GM18951 (cell line): ENCODE data around the gene FAM78B.

Experiments used
- POLR2A ChIP-seq: IDR thresholded peaks from 4 replicates; pipeline ENCODE4 v1.6.1; 2011; ENCODE audit warnings: mild to moderate bottlenecking; ENCODE audit not compliant: insufficient read length, insufficient read depth; ENCODE audit errors: extremely low read depth
- in situ Hi-C: fragments of 300-500 bp; cut with MboI; formaldehyde crosslinking; loops from one replicate; pipeline ENCODE4 v1.12.0; 2022; ENCODE audit warnings: low sequenced_read_pairs, mixed read lengths, inconsistent platforms; ENCODE audit not compliant: unreplicated experiment

Gene FAM78B

DNA sequence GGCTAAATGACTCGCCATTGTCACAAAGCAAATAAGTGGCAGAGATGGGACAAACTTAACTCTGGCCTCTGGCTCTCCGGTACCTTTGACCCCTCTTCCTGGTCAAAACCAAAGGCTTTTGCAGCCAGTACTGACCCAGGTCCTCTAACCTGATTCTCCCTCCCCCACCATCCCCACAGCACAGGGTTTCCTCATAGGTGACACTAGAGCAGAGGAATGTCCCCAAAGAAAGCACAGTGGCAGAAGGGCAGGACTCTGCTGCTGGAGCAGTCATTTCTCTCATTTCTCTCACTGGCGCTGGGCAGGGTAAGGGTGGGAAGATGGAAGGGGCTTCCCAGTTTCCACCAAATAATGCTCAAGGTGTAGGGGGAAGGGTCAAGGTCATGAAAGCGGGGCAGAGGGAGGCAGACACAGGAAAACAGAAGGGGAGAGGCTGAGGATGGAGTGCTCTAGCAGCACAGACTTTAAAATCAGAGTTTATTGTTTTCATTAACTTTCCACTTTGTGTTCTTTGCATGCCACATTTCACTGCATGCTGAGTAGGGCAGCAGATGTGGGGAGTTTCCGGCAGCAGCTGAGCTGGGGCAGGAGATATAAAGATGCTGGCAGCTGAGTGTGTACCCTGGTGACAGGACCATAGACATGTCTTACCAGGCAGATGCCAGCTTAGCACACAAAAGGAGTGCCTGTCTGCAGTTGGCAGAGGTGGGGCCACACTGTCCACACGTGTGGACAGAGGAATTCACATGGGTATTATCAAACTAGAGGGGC lies 80.5 kb downstream of the FAM78B start:
- in situ Hi-C loops: no loop called here
- TF ChIP-seq POLR2A: no peak

DNA sequence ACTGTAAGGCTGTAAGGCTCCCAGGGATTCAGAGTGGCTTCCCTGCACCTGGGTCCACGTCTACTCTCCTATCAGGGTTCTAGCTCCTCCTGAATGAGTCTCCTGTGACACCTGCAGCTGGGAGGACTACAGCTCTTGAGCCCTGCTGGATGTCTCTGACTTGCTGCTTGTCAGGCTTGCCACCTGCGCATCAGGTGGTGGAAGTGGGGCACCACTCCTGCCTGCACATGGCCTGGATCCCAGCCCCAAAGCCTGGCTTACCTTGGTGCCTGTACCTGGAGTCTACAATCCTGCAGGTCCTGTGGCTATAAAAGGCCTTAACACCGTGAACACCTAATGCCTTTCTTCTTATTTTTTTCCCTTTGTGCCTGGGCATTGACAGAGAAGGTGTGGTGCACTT lies 82.2 kb downstream of the FAM78B start:
- no peak for TF ChIP-seq POLR2A
- in situ Hi-C loops: no loop called here

DNA sequence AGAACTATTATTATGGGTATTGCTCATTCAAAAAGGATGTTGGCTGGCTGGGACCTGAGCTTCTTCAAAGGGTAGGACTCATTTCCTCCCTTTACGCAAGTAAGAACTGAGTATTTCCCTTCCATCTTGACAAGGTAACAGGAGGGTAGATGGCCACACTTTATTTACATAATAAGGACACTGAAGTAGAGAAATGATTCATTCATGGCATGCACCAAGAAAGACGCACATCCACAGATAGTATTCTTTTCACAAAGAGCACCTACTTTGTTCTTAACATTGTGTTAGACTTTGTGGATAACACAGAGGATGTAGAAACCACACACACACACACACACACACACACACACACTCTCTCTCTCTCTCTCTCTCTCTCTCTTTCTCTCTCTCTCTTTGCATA lies 82.9 kb downstream of the FAM78B start:
- no peak for TF ChIP-seq POLR2A
- in situ Hi-C loops: no loop called here

DNA sequence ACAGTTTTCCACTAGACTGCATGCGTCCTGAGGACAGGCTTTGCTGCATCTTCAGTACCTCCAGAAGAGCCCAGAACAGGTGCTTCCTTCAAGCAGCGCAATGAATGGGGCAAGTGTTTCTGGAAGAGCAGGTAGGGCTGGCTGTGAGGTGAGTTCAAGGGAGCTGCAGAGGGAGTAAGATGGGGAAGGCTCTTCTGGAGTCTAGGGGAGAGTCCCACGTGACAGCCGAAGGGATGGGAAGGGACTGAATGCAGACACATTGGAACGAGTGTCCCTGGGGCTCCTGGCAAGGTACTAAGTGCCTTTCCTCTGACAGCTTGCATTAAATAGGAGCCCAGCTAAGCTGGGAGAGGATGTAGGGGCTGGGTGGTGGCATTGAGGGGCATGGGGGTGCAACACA lies 84.2 kb downstream of the FAM78B start:
- in situ Hi-C loops: no loop called here
- no peak for TF ChIP-seq POLR2A

DNA sequence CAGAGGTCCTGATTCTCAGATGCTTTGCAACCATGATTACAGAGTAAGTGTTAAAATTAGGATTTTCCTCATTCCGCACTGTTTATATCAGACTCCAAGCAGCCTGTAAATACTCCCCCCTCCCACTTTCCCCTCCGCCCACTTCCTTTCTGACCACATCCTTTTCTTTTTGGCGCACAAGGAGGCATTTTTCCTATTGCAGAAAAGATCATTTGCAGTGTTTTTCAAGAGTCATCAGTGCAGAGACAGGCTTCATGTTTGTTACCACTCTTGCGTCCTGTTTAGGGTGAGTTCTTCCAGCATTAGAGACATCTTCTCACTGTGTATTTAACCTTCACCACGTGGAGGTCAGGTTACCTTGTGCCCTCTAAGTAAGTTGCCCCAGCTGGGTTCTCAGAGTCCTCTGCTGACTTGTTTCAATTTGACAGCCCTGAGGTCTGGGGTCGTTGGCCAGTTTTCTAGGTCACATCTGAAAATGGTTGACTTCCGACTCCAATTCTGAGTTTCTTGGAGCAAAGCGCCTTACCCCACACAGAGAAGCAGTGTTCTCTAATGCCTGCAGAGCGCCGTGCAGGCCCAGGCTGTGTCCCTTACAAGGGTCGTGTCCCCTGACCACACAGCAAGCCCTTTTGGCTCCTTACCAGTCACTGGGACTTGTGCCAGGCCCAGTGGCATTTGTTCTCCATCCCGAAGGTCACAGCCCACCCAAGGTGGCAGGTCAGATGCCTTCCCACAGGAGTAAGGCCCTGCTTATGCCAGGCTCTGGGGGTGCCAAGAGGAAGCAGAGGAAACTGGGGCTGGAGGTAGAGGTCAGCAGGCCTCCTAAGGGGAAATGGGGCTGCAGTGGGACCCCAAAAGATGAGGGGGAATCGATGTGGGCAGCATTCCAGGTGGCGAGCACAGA lies 85.6 kb downstream of the FAM78B start:
- no peak for TF ChIP-seq POLR2A
- in situ Hi-C loops: no loop called here

DNA sequence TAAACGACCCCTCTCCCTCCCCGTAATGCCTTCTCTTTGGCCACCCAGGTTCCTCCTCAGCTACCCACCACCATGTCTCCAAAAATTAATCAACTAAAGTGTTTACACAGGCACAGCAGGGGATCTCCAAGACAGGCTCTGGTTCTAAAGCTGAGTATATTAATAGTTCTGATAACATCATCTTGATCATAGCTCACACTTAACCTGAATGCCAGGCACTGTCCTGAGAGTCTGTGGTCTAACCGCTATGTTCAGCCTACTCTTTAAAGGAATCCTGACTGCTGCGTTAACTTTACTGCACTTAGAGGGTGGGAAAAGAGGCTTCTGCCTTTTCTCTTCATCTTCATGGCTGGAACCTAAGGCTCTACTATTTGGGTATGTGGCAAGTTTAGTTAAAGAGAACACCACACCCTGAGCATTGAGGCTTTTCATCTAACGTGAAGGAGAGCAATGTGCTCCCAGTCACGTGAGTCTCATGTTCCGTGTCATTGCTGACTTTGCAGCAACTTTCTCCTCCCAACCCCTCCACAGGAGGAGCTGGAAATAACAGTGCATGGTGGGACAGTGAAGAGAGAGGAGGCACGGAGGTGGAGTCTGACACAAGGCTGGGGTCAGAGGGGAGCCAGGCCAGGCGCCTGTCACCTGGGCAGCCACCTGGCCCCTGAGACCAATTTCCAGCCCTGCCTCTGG lies 86.4 kb downstream of the FAM78B start:
- in situ Hi-C loops: no loop called here

DNA sequence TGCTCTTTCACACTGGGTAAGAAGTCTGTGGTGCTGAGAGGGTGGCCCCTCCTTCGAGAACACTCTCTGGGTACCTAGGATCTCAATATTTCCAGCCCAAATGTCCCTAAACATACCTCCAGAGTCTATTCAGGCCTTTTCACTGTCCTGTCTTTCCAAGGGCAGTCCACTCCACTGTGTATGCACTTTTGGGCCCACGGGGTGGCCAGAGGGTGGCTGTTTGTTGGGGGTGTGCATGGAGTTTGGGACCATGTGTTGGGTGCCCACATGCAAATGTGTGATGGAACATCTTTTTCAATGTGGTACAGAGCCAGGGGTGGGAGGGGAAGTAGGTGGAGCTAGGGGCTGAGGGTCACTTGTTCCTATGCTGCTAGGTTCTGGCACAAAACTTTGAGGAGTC lies 87.5 kb downstream of the FAM78B start:
- no peak for TF ChIP-seq POLR2A
- in situ Hi-C loops: no loop called here

More for the DNA sequence above, 86.4 kb downstream of the FAM78B start:
- no peak for TF ChIP-seq POLR2A

DNA sequence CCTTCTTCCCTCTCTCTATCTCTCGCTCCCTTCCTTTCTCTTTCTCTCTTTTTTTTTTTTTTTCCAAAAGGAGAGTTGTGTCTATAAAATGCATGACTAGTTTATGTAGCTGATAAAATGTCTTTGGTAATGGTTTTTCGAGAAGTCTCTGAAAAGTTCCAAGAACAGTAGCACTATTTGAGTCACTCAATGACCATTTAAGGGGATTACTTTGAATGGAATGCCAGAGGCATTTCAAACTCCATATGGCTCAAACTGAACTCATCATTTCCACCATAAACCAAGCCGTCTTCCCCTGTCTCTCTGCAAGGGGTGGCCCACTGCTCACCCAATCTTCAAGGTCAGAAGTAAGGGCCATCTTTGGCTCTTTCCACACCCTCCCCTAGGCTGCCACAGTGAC lies 93.3 kb downstream of the FAM78B start:
- no peak for TF ChIP-seq POLR2A
- in situ Hi-C loops: no loop called here

DNA sequence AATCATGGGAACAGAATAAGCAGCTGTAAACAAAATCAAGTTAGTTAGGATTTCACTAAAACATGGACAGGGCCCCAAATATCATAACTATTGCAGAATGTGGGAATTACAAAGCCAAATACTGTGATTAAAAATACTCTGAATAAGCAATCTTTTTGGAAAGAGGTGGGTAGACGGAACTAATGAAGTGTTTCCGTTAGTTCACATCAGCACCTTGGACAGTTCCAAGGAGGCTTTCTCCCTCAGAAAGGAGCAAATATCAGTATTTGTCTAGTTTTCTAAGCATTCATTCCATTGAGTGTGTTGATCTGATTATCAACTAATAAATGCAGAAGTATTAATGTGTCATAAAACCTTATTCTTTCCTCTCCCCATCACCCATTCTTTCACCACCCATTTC lies 97.4 kb downstream of the FAM78B start:
- TF ChIP-seq POLR2A: no peak
- in situ Hi-C loops: no loop called here

DNA sequence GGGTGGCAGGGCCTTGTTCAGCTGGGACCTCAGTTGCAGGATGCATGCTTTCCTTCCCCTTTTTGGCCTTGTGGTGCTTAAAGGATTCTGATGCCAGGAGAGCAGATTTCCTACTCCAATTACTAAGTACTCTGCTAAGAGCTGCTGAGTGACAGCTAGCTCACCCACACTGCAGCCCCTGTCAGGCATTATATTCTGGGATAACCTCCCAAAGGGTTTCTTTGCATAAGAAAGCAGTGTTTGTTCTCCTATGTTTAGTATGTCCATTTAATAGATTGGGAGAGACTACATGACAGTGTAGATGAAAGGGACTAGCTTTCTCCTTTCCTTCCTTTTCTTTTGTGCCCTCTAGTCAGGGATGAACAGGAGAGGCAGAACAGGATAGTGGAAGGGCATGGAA lies 100.7 kb downstream of the FAM78B start:
- no peak for TF ChIP-seq POLR2A
- in situ Hi-C loops: no loop called here

DNA sequence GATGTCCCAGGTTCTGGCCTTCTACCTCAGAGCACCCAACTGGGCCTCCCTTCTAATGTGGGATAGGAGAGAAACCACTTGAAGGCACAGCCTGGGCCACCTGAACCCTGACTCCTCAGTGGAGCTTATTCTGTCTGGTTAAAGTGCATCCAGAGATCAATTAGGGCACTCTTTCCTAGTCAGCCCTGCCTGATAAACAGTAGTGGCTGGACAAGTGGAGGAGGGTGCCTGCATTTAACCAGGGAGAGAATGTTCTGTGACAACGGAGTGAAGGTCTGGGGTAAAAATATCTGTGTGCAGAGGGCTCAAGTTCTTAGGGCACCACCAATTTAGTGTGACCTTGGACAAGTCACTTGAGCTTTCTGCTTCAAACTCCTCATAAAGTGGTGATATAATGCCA lies 101.8 kb downstream of the FAM78B start:
- in situ Hi-C loops: no loop called here
- no peak for TF ChIP-seq POLR2A

DNA sequence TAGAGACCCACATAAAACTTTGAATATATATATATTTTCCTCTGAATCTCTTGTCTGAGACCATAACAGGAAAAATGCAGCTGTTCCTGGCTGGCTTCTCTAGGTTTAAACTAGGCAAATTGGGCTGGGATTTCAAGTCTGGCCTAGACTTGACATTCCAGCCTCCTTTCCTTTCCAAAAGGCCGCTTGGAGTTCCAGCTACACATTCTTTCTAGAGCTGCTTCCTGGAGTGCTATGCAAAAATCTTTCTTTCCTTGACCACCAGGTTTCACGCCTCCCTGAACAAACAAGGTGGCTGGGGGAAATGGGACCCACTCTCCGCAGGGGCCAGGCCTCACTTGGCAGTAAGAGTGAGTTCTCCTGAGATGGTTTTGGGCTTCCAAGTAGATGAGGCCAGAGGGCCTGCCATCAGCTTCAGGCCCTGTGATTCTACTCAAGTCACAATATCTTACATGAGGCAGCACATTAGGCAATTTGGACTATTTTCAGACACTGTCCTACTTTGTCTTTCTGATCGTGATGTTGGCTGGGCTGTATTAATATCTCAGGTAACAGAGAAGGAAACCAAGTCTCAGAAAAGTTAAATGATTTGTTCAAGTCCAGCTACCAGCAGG lies 102.4 kb downstream of the FAM78B start:
- TF ChIP-seq POLR2A: no peak
- in situ Hi-C loops: no loop called here

DNA sequence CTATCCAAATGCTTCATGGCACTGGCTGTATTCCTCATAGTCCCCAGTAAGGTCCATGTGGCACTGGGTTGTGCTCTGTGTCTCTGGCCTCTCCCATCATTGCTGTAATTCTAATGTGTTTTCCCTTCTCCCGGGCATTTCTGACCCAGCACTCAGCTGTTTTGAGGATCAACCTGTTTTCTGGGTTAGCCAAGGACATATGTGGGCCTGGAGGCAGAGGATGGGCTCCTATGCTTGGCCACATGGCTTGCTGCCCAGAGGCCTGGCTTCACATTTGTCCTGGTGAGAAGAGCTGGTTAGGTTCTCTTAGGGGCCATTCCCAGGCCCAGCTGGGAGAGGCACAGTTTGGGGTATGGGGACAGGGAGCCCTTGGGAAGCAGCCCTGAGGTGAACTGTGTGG lies 103.1 kb downstream of the FAM78B start:
- in situ Hi-C loops: no loop called here
- no peak for TF ChIP-seq POLR2A
